ENCODE measurements around the gene CDC42EP2.

The CDC42EP2 gene

DNA sequence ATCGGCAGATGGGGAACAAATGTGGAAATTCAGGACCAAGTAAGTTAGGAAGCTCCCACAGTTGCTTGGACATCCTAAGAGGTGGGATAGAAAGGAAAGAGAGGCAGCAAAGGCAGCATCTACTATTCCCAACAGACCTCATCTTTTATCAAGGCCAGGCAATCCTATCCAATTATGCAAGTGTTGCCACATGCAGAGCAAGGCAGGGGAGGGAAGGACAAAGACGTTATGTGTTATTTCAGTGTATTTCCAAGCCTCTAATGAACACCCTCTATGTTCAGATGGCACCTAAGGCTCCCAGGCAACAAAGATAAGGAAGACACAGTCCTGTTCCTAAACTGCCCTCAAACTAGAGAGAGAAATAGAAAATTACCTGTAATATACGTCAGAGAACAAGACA lies 49.1 kb downstream of the CDC42EP2 start:
- Histone ChIP-seq H4K20me1 (ENCODE audit: low read depth, low read length) (no peaks in the 10 kb centered on the region), H3F3A (ENCODE audit: insufficient read depth) (no peaks in the 10 kb centered on the region), H3K79me2 (ENCODE audit: insufficient read depth, low read length) (no peaks in the 10 kb centered on the region), H3K9me3 (ENCODE audit: insufficient read depth, low read length) (no peaks in the 10 kb centered on the region), H3K4me3 (ENCODE audit: insufficient read depth, low read length, poor library complexity, severe bottlenecking) (no peak overlapping the region), H3K9me2 (replicated peaks; ENCODE audit: insufficient read depth, low read length) (no peaks in the 10 kb centered on the region), H2AFZ (ENCODE audit: low read depth, low read length, severe bottlenecking) (no peak overlapping the region), H3K27me3 (ENCODE audit: low read length) (no peaks in the 10 kb centered on the region), H3K9ac (ENCODE audit: low read length) (no peak overlapping the region), H3K27ac (ENCODE audit: low read depth, low read length) (no peak overlapping the region), H3K36me3 (ENCODE audit: low read length) (no peaks in the 10 kb centered on the region), H3K4me2 (ENCODE audit: low read depth, low read length, poor library complexity, severe bottlenecking) (no peak overlapping the region)
- TF ChIP-seq, protein P1, sequence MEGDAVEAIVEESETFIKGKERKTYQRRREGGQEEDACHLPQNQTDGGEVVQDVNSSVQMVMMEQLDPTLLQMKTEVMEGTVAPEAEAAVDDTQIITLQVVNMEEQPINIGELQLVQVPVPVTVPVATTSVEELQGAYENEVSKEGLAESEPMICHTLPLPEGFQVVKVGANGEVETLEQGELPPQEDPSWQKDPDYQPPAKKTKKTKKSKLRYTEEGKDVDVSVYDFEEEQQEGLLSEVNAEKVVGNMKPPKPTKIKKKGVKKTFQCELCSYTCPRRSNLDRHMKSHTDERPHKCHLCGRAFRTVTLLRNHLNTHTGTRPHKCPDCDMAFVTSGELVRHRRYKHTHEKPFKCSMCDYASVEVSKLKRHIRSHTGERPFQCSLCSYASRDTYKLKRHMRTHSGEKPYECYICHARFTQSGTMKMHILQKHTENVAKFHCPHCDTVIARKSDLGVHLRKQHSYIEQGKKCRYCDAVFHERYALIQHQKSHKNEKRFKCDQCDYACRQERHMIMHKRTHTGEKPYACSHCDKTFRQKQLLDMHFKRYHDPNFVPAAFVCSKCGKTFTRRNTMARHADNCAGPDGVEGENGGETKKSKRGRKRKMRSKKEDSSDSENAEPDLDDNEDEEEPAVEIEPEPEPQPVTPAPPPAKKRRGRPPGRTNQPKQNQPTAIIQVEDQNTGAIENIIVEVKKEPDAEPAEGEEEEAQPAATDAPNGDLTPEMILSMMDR (IDR thresholded peaks at IDR 0.05; ENCODE audit: insufficient read depth, low read length, poor library complexity, severe bottlenecking), result no peak
- TF ChIP-seq EZH2phosphoT487 (conservative IDR thresholded peaks at IDR 0.05; ENCODE audit: low read length), result no peak

DNA sequence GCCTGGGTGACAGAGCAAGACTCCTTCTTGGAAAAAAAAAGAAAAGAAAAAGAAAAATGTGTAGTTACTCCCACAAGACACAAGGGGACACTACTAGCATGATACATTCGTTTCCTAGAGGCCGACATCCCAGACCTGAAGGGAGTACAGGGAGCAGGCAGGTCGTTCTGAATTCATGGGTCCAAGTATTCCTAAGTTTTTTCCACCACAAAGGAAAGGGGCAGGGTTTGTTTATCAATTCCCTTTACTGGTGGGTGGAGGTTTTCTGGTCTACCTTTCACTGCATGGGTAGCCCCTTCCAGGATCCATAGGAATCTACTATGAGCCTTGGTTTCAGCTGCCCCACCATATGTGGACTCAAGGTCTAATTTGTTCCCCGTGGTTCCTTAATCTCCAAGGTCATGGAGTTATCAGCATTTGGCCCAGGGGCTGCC lies 51.7 kb downstream of the CDC42EP2 start:
- H3K4me3 ChIP-seq (ENCODE audit: insufficient read depth, low read length, poor library complexity, severe bottlenecking), result no peak overlapping the region
- no peak overlapping the region for H3K4me2 ChIP-seq (ENCODE audit: low read depth, low read length, poor library complexity, severe bottlenecking)
- H3K9ac ChIP-seq (ENCODE audit: low read length), result no peak overlapping the region
- no peaks in the 10 kb centered on the region for H3F3A ChIP-seq (ENCODE audit: insufficient read depth)
- H3K27ac ChIP-seq (ENCODE audit: low read depth, low read length), result no peak overlapping the region
- H3K9me2 ChIP-seq (replicated peaks; ENCODE audit: insufficient read depth, low read length), result no peaks in the 10 kb centered on the region
- H3K9me3 ChIP-seq (ENCODE audit: insufficient read depth, low read length), result no peaks in the 10 kb centered on the region
- no peak for TF ChIP-seq EZH2phosphoT487 (conservative IDR thresholded peaks at IDR 0.05; ENCODE audit: low read length)
- TF ChIP-seq, protein P1 (IDR thresholded peaks at IDR 0.05; ENCODE audit: insufficient read depth, low read length, poor library complexity, severe bottlenecking), result peak; percentile 32
- H2AFZ ChIP-seq (ENCODE audit: low read depth, low read length, severe bottlenecking), result no peak overlapping the region
- no peaks in the 10 kb centered on the region for H3K36me3 ChIP-seq (ENCODE audit: low read length)
- no peaks in the 10 kb centered on the region for H3K27me3 ChIP-seq (ENCODE audit: low read length)
- no peaks in the 10 kb centered on the region for H3K79me2 ChIP-seq (ENCODE audit: insufficient read depth, low read length)
- H4K20me1 ChIP-seq (ENCODE audit: low read depth, low read length), result no peaks in the 10 kb centered on the region

DNA sequence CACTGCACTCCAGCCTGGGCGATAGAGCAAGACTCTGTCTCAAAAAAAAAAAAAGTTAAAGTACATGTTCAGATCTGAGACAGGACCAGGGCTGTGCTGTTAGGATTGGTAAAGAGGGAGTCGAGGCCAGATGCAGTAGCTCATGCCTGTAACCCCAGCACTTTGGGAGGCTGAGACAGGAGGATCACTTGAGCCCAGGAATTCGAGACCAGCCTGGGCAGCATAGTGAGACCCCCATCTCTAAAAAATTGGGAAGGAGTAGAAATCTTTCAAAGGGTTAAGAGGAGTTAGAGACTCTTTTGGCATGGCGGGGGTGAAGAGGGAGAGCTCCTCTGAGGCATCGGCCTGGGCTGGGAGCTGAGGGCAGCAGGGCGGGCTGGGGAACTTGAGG lies 56.0 kb downstream of the CDC42EP2 start:
- no peak overlapping the region for H3K4me3 ChIP-seq (ENCODE audit: insufficient read depth, low read length, poor library complexity, severe bottlenecking)

More for the DNA sequence above, 56.0 kb downstream of the CDC42EP2 start:
- no peaks in the 10 kb centered on the region for H3F3A ChIP-seq (ENCODE audit: insufficient read depth)
- no peaks in the 10 kb centered on the region for H3K9me2 ChIP-seq (replicated peaks; ENCODE audit: insufficient read depth, low read length)
- no peak overlapping the region for H3K27ac ChIP-seq (ENCODE audit: low read depth, low read length)
- no peak overlapping the region for H2AFZ ChIP-seq (ENCODE audit: low read depth, low read length, severe bottlenecking)
- H4K20me1 ChIP-seq (ENCODE audit: low read depth, low read length), result no peaks in the 10 kb centered on the region
- no peaks in the 10 kb centered on the region for H3K9me3 ChIP-seq (ENCODE audit: insufficient read depth, low read length)
- TF ChIP-seq, protein P1 (IDR thresholded peaks at IDR 0.05; ENCODE audit: insufficient read depth, low read length, poor library complexity, severe bottlenecking), result no peak
- TF ChIP-seq EZH2phosphoT487 (conservative IDR thresholded peaks at IDR 0.05; ENCODE audit: low read length), result no peak
- no peaks in the 10 kb centered on the region for H3K27me3 ChIP-seq (ENCODE audit: low read length)
- H3K9ac ChIP-seq (ENCODE audit: low read length), result no peak overlapping the region
- no peaks in the 10 kb centered on the region for H3K79me2 ChIP-seq (ENCODE audit: insufficient read depth, low read length)
- H3K4me2 ChIP-seq (ENCODE audit: low read depth, low read length, poor library complexity, severe bottlenecking), result no peak overlapping the region
- H3K36me3 ChIP-seq (ENCODE audit: low read length), result no peaks in the 10 kb centered on the region
